HepG2 (cell line): ENCODE data around the gene PFN2. TPM values are rescaled to one million over a fixed set of nuclear protein-coding genes. Genes with fewer than 3 reads are reported as not detected.

Experiments used
- BCLAF1 ChIP-seq: fragments of 450-650 bp; IDR thresholded peaks from 2 replicates; pipeline ENCODE4 v1.6.1; 2017; ENCODE audit warnings: mild to moderate bottlenecking
- JUN ChIP-seq: sonication (generic); formaldehyde crosslinking; IDR thresholded peaks from 2 replicates; pipeline ENCODE4 v1.4.0; 2020; ENCODE audit warnings: mild to moderate bottlenecking, missing genetic modification reagents
- SRSF1 ChIP-seq: fragments of 200-400 bp; formaldehyde crosslinking; optimal IDR thresholded peaks from 2 replicates; pipeline ENCODE3; 2017; ENCODE audit warnings: mild to moderate bottlenecking, low read depth, low read length, moderate library complexity
- YY1 ChIP-seq: IDR thresholded peaks from 2 replicates; pipeline ENCODE4 v1.6.1; 2011; ENCODE audit warnings: low read length, low read depth, moderate library complexity, mild to moderate bottlenecking; ENCODE audit not compliant: insufficient read depth, insufficient replicate concordance
- ZBTB26 ChIP-seq: IDR thresholded peaks from 2 replicates; pipeline ENCODE4 v1.6.1; 2016; ENCODE audit warnings: missing compliant biosample characterization, missing genetic modification reagents, borderline replicate concordance
- ZFY ChIP-seq: sonication (generic); formaldehyde crosslinking; IDR thresholded peaks from 2 replicates; pipeline ENCODE4 v1.4.0; 2020; ENCODE audit warnings: missing genetic modification reagents
- ZIK1 ChIP-seq: sonication (generic); formaldehyde crosslinking; IDR thresholded peaks from 2 replicates; pipeline ENCODE4 v1.5.0; 2020; ENCODE audit warnings: mild to moderate bottlenecking, low read depth, missing genetic modification reagents, borderline replicate concordance
- ZMYM3 ChIP-seq: sonication (generic); formaldehyde crosslinking; IDR thresholded peaks from 2 replicates; pipeline ENCODE4 v1.5.1; 2020; ENCODE audit warnings: mild to moderate bottlenecking, missing genetic modification reagents
- ZNF253 ChIP-seq: sonication (generic); formaldehyde crosslinking; IDR thresholded peaks from 2 replicates; pipeline ENCODE4 v1.8.0; 2022; ENCODE audit warnings: mild to moderate bottlenecking, missing genetic modification reagents, borderline replicate concordance
- ZNF329 ChIP-seq: sonication (generic); formaldehyde crosslinking; IDR thresholded peaks from 2 replicates; pipeline ENCODE4 v1.9.0; 2021; ENCODE audit warnings: low read depth, mild to moderate bottlenecking, missing genetic modification reagents
- ZNF331 ChIP-seq: sonication (generic); formaldehyde crosslinking; IDR thresholded peaks from 2 replicates; pipeline ENCODE4 v1.4.0; 2020; ENCODE audit warnings: missing genetic modification reagents
- ZNF33B ChIP-seq: sonication (generic); formaldehyde crosslinking; IDR thresholded peaks from 2 replicates; pipeline ENCODE4 v1.5.1; 2020; ENCODE audit warnings: mild to moderate bottlenecking, missing genetic modification reagents
- polyA plus RNA-seq, 8 experiments: library from polyadenylated mRNA; depleted of rRNA in 3 of 8; stranded (reverse) in 7 of 8; unstranded in 1 of 8; fragments of >200 nt; fragmentation: Illumina TruSeq in 4 of 8; extraction: Trizol in 4 of 8; gene quantifications; 2 replicates each; pipeline versions ENCODE4 v1.2.1 to v1.2.3, GENCODE V29; 2011 to 2016; ENCODE audit warnings: low read depth in 4 of 8, missing spikeins in 1 of 8, mixed read lengths in 1 of 8; ENCODE audit not compliant: insufficient read depth in 1 of 8
- total RNA-seq, 5 experiments: library from RNA; depleted of rRNA; stranded (reverse); fragments of >200 nt; fragmentation: Illumina TruSeq; extraction: Trizol; gene quantifications; 2 replicates each; pipeline ENCODE4 v1.2.3, GENCODE V29; 2016; ENCODE audit warnings: low read depth in 1 of 5
- TF ChIP-seq, protein P1 (sequence below): sonication (generic); formaldehyde crosslinking; IDR thresholded peaks from one replicate; pipeline ENCODE4 v1.5.1; 2020; ENCODE audit warnings: mild to moderate bottlenecking, missing genetic modification reagents; ENCODE audit errors: not compliant biosample characterization
- TF ChIP-seq, protein P2 (sequence below): sonication (generic); formaldehyde crosslinking; IDR thresholded peaks from 2 replicates; pipeline ENCODE4 v1.8.0; 2022; ENCODE audit warnings: mild to moderate bottlenecking, missing genetic modification reagents, moderate library complexity

The PFN2 gene
- total and polyA plus RNA-seq, 2 of the 13 experiments (the other 11 are each of a cell fraction or from before 2014, with no cell fraction given): 57.3 to 150 TPM

- TF ChIP-seq JUN: no peak
- no peak for TF ChIP-seq SRSF1
- no peak for TF ChIP-seq ZNF329 (CRISPR knock-in tag)
- TF ChIP-seq YY1: no peak
- TF ChIP-seq ZNF253: no peak
- TF ChIP-seq, protein P1, sequence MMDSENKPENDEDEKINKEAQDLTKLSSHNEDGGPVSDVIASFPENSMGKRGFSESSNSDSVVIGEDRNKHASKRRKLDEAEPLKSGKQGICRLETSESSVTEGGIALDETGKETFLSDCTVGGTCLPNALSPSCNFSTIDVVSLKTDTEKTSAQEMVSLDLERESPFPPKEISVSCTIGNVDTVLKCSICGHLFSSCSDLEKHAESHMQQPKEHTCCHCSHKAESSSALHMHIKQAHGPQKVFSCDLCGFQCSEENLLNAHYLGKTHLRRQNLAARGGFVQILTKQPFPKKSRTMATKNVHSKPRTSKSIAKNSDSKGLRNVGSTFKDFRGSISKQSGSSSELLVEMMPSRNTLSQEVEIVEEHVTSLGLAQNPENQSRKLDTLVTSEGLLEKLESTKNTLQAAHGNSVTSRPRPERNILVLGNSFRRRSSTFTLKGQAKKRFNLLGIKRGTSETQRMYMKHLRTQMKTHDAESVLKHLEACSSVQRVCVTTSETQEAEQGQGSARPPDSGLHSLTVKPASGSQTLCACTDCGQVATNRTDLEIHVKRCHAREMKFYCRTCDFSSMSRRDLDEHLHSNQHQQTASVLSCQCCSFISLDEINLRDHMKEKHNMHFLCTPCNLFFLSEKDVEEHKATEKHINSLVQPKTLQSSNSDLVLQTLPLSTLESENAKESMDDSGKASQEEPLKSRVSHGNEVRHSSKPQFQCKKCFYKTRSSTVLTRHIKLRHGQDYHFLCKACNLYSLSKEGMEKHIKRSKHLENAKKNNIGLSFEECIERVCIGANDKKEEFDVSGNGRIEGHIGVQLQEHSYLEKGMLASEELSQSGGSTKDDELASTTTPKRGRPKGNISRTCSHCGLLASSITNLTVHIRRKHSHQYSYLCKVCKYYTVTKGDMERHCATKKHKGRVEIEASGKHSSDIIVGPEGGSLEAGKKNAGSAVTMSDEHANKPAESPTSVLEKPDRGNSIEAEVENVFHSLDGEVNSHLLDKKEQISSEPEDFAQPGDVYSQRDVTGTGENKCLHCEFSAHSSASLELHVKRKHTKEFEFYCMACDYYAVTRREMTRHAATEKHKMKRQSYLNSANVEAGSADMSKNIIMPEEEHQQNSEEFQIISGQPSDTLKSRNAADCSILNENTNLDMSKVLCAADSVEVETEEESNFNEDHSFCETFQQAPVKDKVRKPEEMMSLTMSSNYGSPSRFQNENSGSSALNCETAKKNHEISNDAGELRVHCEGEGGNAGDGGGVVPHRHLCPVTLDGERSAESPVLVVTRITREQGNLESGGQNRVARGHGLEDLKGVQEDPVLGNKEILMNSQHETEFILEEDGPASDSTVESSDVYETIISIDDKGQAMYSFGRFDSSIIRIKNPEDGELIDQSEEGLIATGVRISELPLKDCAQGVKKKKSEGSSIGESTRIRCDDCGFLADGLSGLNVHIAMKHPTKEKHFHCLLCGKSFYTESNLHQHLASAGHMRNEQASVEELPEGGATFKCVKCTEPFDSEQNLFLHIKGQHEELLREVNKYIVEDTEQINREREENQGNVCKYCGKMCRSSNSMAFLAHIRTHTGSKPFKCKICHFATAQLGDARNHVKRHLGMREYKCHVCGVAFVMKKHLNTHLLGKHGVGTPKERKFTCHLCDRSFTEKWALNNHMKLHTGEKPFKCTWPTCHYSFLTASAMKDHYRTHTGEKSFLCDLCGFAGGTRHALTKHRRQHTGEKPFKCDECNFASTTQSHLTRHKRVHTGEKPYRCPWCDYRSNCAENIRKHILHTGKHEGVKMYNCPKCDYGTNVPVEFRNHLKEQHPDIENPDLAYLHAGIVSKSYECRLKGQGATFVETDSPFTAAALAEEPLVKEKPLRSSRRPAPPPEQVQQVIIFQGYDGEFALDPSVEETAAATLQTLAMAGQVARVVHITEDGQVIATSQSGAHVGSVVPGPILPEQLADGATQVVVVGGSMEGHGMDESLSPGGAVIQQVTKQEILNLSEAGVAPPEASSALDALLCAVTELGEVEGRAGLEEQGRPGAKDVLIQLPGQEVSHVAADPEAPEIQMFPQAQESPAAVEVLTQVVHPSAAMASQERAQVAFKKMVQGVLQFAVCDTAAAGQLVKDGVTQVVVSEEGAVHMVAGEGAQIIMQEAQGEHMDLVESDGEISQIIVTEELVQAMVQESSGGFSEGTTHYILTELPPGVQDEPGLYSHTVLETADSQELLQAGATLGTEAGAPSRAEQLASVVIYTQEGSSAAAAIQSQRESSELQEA (CRISPR knock-in tag): no peak
- no peak for TF ChIP-seq ZNF331 (CRISPR knock-in tag)
- TF ChIP-seq ZIK1 (CRISPR knock-in tag): no peak
- 0 out of 2 replicates have a peak, but pooled peaks have one; percentile 26 for TF ChIP-seq ZNF33B
- TF ChIP-seq, protein P2, sequence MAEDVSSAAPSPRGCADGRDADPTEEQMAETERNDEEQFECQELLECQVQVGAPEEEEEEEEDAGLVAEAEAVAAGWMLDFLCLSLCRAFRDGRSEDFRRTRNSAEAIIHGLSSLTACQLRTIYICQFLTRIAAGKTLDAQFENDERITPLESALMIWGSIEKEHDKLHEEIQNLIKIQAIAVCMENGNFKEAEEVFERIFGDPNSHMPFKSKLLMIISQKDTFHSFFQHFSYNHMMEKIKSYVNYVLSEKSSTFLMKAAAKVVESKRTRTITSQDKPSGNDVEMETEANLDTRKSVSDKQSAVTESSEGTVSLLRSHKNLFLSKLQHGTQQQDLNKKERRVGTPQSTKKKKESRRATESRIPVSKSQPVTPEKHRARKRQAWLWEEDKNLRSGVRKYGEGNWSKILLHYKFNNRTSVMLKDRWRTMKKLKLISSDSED: no peak
- peak; percentile 71 for TF ChIP-seq ZFY (CRISPR knock-in tag)
- TF ChIP-seq ZMYM3 (CRISPR knock-in tag): 0 out of 2 replicates have a peak, but pooled peaks have one; percentile 16
- no peak for TF ChIP-seq BCLAF1
- TF ChIP-seq ZBTB26: no peak
Measured at GRCh38 chr3:149969110-149969939, 1.4 kb downstream of the PFN2 start (continued).
